ENCODE measurements around the gene CGB5.
A peak's percentile ranks its signal among the peaks of the same experiment; 100 is the strongest.

The CGB5 gene

DNA sequence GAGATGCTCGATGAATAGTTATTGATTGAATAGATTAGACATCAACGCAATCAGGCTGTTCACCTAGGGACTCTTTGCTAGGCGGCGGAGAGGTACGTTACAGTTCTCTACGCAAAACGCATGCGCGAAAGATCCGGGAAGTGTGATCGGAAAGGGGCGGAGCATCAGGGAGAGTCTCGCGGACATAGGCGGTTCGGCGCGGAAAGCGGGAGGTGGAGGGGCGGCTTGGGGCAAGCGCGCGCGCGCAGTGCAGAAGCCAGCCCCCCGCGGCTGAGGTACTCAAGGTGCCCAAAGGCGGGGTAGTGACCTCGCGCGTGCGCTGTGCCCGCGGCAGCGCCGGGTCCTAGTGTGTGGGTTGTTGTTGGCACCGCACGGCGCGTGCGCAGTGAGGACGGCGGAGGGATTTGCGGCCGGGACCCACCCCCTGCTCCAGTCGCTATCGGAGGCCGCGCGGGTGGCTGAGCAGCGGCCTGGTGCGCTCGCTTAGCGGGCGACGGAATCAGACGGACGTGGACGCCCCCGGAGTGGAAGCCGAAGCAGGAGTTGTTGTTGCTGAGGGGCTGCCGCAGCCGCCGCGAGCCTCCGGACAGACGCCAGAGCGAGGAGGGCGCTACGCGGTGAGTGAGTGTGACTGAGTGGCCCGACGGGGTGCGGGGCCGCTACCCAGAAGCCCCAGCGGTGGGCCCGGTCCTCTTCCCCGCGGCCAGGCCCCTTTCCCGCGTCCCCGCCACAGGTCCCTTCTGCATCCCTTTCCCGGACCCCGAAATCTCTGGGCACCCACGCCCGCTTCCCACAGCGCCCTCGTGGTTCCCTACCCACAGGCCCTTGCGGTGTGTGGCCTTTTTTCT is 41.6 kb downstream of the CGB5 start, which contains the start of gene SNRNP70:
Gene SNRNP70, plus strand, starts transcription at position 432 of the 848 bp plus-strand sequence. CDS start 964 bp downstream, outside the sequence.
- DNase-seq (ENCODE audit: low read depth in 3 of 3): peak; percentile 97 to 99 (median 98)

DNA sequence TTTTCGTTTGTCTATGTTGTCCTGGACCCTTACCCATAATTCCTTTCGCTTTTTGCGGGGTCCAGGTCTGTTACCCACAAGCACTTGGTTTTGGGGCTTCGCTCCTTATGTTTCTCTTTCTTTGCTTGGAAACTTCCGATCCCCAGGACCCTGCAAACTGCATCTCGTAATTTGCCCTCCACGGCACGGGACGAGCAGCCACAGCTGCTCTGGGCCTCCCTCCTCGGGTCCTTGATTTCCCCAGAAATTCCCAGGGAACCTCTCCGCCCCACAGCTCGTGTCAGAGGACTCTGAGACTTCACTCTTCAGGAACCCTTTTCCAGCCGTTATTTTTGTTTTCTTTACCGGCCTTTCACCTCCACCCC is 42.2 kb downstream of the CGB5 start:
- DNase-seq (ENCODE audit: low read depth in 3 of 3): no peak

DNA sequence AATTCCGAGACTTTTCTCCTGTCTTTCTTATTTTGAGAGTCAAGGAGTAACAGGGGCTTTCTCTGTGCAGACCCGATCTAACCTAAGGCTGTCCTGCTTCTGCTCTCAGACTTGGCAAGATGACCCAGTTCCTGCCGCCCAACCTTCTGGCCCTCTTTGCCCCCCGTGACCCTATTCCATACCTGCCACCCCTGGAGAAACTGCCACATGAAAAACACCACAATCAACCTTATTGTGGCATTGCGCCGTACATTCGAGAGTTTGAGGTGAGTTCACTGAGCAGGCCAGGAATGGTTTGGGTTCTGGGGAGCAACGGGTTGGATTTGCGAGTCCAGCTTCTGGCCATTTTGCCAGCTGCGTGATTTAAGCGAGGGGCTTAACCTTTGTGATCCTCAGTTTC is 42.6 kb downstream of the CGB5 start:
- DNase-seq (ENCODE audit: low read depth in 3 of 3): no peak

DNA sequence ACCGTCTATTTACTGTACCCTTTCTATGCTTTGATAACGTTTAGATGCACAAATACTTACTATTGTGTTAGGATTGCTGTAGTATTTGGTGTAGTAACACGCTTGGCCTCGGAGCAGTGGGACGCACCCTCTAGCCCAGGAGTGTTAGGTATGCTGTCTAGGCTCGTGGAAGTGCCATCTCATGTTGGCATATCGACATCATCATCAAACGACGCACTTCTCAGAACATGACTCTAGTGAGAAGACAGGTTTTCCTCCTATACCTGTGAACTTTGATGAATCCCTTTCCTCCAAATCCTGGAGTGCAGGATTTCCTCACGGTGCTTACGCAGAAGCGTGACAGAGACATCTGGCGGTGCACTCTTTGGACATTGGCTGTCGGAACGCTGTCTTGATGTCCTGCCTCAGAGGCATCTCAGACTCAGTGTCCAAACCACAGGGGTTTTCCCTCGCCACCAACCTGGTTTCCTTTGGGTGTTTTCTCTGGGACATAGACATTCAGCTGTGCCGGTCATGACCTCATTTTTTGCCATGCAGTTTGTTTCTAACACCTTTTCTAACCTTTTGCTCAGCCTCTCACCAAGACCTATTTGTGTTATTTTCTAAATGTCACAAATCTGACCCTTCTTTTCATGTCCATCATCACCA is 47.9 kb downstream of the CGB5 start:
- DNase-seq (ENCODE audit: low read depth in 3 of 3): no peak

DNA sequence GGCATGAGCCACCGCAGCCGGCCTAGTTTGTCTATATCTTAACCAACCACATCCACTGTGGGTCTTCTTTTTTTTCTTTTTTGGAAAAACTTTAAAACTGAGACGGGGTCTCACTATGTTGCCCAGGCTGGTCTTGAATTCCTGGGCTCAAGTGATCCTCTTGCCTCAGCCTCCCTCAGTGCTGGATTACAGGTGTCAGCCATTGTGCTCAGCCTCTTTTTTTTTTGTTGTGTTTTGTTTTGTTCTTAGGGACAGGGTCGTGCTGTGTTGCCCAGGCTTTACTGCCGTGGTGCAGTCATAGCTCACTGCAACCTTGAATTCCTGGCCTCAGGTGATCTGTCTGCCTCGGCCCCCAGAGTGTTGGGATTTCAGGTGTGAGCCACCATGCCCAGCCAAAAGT is 49.0 kb downstream of the CGB5 start:
- DNase-seq (ENCODE audit: low read depth in 3 of 3): no peak
